ENCODE results near the gene ZNF496.

DNA sequence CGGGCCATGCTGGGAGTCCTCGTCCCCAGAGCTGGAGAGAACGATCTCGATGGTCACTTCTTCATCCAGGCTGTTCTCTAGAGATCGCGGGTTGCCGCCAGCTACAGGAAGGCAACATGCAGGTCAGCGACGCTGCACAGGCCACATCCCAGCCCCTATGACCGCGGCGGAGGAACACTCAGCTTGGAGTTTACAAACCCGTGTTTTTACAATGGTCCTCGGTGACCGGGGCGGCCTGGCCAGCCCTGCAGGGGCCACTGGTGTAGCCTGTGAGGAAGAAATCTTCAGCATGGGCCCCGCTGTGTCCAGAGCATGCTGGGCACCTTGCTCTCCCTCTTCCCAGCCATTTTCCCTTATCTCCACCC is 30.5 kb downstream of the ZNF496 start:
- TF ChIP-seq EZH2phosphoT487 (IDR thresholded peaks at IDR 0.05; ENCODE audit: insufficient read depth, low read depth) (no peak), EZH2 (IDR thresholded peaks at IDR 0.05; ENCODE audit: insufficient read depth, poor library complexity, severe bottlenecking) (no peak)

Data from GM23248 (cell line).